K562 (cell line): ENCODE results near the gene FBXO28. TPM values are rescaled to one million over a fixed set of nuclear protein-coding genes. Genes with fewer than 3 reads are reported as not detected.
A peak's percentile ranks its signal among the peaks of the same experiment; 100 is the strongest.

Experiments used
- ETV6 ChIP-seq, 3 experiments: fragments of 150-350 bp in 1 of 3; sonication (generic) in 1 of 3; formaldehyde crosslinking in 1 of 3; IDR thresholded peaks; 2 replicates each; pipeline versions ENCODE4 v1.6.1 to v1.8.0; 2014 to 2022; ENCODE audit warnings: borderline replicate concordance in 2 of 3, low read depth in 2 of 3, antibody characterized with exemption in 1 of 3, low read length in 1 of 3, mild to moderate bottlenecking in 1 of 3, missing genetic modification reagents in 1 of 3
- GABPB1 ChIP-seq: sonication (generic); formaldehyde crosslinking; IDR thresholded peaks from 2 replicates; pipeline ENCODE4 v1.8.0; 2022; ENCODE audit warnings: mild to moderate bottlenecking, missing genetic modification reagents
- KDM5B ChIP-seq: fragments of 200-600 bp; sonication (generic); IDR thresholded peaks from 2 replicates; pipeline ENCODE4 v1.6.1; 2012; ENCODE audit warnings: low read depth, mild to moderate bottlenecking, moderate library complexity, low read length, control low read depth, inconsistent platforms; ENCODE audit not compliant: insufficient replicate concordance
- TBP ChIP-seq: optimal IDR thresholded peaks from 2 replicates; pipeline ENCODE3; 2011; ENCODE audit warnings: low read depth, low read length, improper control_type of control experiment
- ZFP30 ChIP-seq: fragments of 250-450 bp; sonication (Bioruptor Pico); IDR thresholded peaks from 2 replicates; pipeline ENCODE4 v1.8.0; 2022; ENCODE audit warnings: moderate library complexity, mild to moderate bottlenecking, inconsistent platforms, borderline replicate concordance
- polyA plus RNA-seq, 8 experiments: library from polyadenylated mRNA; depleted of rRNA in 4 of 8; stranded (reverse) in 5 of 8; unstranded in 3 of 8; fragments of >200 nt; fragmentation: Nextera tagmentation in 2 of 8; fragmentation: Illumina TruSeq in 1 of 8; extraction: Ambion mirVana in 2 of 8; extraction: Trizol in 1 of 8; gene quantifications; 2 replicates each; pipeline versions ENCODE4 v1.2.1 to v1.2.3, GENCODE V29; 2011 to 2014; ENCODE audit warnings: inconsistent platforms in 1 of 8, missing spikeins in 1 of 8
- total RNA-seq, 7 experiments: library from RNA; depleted of rRNA in 6 of 7; stranded (reverse); fragments of >200 nt in 6 of 7; fragmentation: Illumina TruSeq in 2 of 7; extraction: Trizol in 2 of 7; gene quantifications; 2 replicates each; pipeline versions ENCODE4 v1.2.1 to v1.2.3, GENCODE V29; 2011 to 2021; ENCODE audit warnings: low replicate concordance in 1 of 7
- TF ChIP-seq, protein P1 (sequence below): IDR thresholded peaks from 3 replicates; pipeline ENCODE4 v1.6.1; 2011; ENCODE audit warnings: borderline replicate concordance, mild to moderate bottlenecking; ENCODE audit not compliant: insufficient read length, insufficient read depth
- TF ChIP-seq, protein P2 (sequence below), 2 experiments: fragments of 450-650 bp; formaldehyde crosslinking in 1 of 2; IDR thresholded peaks; 2 replicates each; pipeline versions ENCODE4 v1.4.0 to v1.6.1; 2014 to 2020; ENCODE audit warnings: mild to moderate bottlenecking in 2 of 2, borderline replicate concordance in 1 of 2, low read depth in 1 of 2
- TF ChIP-seq, protein P3 (sequence below): fragments of 450-650 bp; IDR thresholded peaks from 2 replicates; pipeline ENCODE4 v1.7.0; 2016; ENCODE audit warnings: borderline replicate concordance
- TF ChIP-seq, protein P4 (sequence below): fragments of 200-800 bp; sonication (Bioruptor generic); IDR thresholded peaks from 2 replicates; pipeline ENCODE4 v1.6.1; 2017; ENCODE audit warnings: missing genetic modification characterization, missing compliant biosample characterization
- TF ChIP-seq, protein P5 (sequence below): fragments of 450-650 bp; IDR thresholded peaks from 2 replicates; pipeline ENCODE4 v1.6.1; 2016

The FBXO28 gene
- total and polyA plus RNA-seq, 9 of the 15 experiments (the other 6 are each of a cell fraction or from before 2014, with no cell fraction given): 4.1 to 34.8 (median 25.3) TPM

DNA sequence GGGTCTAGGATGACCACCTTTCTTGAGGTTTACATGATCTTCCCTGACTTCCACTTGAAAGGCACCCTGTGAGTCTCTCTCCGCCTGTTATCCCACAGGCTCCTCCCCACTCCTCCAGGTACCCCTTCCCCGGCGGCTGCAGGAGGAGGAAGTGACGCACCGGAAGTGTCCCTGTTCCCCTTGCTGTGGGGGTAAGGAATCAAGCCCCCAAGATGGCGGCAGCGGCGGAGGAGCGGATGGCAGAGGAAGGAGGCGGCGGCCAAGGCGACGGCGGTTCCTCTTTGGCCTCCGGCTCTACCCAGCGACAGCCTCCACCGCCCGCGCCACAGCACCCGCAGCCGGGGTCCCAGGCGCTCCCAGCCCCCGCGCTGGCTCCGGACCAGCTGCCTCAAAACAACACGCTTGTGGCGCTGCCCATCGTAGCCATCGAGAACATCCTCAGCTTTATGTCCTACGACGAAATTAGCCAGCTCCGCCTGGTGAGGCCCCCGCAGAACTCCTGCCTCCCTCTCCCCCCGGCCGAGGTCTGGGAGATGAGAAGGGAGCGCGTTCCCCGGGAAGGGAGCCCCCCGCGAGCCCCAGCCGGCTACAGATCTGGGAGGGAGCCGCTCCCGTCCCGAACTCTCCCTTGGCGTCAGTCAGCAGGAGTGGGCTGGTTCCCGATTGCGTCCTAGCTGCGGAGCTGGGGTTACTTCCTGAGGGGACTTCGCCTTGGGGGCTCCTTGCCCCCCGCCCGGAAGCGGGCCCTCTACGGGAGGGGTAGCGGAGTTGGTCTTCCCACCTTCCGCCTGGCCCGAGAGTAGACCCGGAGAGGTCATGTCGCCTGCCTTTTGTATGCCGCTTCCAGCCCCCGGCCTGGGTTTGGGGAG, at the start of gene FBXO28 (continued):
- TF ChIP-seq, protein P1, sequence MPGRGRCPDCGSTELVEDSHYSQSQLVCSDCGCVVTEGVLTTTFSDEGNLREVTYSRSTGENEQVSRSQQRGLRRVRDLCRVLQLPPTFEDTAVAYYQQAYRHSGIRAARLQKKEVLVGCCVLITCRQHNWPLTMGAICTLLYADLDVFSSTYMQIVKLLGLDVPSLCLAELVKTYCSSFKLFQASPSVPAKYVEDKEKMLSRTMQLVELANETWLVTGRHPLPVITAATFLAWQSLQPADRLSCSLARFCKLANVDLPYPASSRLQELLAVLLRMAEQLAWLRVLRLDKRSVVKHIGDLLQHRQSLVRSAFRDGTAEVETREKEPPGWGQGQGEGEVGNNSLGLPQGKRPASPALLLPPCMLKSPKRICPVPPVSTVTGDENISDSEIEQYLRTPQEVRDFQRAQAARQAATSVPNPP: no peak
- peak; percentile 98 for TF ChIP-seq KDM5B
- TF ChIP-seq ZFP30: no peak
- peak; percentile 99 for TF ChIP-seq GABPB1 (CRISPR knock-in tag)
- peak in 1 of 2 experiments; percentile 60; a peak in 1 of 4 replicates for TF ChIP-seq ETV6 (IDR thresholded peaks at IDR 0.05; ENCODE audit: borderline replicate concordance in 1 of 2, low read depth in 2 of 2, low read length in 1 of 2)
- TF ChIP-seq ETV6 (CRISPR knock-in tag; IDR thresholded peaks at IDR 0.05; ENCODE audit: borderline replicate concordance): no peak
- TF ChIP-seq, protein P2, sequence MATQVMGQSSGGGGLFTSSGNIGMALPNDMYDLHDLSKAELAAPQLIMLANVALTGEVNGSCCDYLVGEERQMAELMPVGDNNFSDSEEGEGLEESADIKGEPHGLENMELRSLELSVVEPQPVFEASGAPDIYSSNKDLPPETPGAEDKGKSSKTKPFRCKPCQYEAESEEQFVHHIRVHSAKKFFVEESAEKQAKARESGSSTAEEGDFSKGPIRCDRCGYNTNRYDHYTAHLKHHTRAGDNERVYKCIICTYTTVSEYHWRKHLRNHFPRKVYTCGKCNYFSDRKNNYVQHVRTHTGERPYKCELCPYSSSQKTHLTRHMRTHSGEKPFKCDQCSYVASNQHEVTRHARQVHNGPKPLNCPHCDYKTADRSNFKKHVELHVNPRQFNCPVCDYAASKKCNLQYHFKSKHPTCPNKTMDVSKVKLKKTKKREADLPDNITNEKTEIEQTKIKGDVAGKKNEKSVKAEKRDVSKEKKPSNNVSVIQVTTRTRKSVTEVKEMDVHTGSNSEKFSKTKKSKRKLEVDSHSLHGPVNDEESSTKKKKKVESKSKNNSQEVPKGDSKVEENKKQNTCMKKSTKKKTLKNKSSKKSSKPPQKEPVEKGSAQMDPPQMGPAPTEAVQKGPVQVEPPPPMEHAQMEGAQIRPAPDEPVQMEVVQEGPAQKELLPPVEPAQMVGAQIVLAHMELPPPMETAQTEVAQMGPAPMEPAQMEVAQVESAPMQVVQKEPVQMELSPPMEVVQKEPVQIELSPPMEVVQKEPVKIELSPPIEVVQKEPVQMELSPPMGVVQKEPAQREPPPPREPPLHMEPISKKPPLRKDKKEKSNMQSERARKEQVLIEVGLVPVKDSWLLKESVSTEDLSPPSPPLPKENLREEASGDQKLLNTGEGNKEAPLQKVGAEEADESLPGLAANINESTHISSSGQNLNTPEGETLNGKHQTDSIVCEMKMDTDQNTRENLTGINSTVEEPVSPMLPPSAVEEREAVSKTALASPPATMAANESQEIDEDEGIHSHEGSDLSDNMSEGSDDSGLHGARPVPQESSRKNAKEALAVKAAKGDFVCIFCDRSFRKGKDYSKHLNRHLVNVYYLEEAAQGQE (IDR thresholded peaks at IDR 0.05; ENCODE audit: borderline replicate concordance): no peak
- TF ChIP-seq, protein P2 (CRISPR knock-in tag; IDR thresholded peaks at IDR 0.05; ENCODE audit: low read depth): peak; percentile 55
- TF ChIP-seq, protein P3, sequence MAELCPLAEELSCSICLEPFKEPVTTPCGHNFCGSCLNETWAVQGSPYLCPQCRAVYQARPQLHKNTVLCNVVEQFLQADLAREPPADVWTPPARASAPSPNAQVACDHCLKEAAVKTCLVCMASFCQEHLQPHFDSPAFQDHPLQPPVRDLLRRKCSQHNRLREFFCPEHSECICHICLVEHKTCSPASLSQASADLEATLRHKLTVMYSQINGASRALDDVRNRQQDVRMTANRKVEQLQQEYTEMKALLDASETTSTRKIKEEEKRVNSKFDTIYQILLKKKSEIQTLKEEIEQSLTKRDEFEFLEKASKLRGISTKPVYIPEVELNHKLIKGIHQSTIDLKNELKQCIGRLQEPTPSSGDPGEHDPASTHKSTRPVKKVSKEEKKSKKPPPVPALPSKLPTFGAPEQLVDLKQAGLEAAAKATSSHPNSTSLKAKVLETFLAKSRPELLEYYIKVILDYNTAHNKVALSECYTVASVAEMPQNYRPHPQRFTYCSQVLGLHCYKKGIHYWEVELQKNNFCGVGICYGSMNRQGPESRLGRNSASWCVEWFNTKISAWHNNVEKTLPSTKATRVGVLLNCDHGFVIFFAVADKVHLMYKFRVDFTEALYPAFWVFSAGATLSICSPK: no peak
- peak; percentile 97 for TF ChIP-seq TBP
- TF ChIP-seq, protein P4, sequence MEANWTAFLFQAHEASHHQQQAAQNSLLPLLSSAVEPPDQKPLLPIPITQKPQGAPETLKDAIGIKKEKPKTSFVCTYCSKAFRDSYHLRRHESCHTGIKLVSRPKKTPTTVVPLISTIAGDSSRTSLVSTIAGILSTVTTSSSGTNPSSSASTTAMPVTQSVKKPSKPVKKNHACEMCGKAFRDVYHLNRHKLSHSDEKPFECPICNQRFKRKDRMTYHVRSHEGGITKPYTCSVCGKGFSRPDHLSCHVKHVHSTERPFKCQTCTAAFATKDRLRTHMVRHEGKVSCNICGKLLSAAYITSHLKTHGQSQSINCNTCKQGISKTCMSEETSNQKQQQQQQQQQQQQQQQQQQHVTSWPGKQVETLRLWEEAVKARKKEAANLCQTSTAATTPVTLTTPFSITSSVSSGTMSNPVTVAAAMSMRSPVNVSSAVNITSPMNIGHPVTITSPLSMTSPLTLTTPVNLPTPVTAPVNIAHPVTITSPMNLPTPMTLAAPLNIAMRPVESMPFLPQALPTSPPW: peak; percentile 93
- TF ChIP-seq, protein P5, sequence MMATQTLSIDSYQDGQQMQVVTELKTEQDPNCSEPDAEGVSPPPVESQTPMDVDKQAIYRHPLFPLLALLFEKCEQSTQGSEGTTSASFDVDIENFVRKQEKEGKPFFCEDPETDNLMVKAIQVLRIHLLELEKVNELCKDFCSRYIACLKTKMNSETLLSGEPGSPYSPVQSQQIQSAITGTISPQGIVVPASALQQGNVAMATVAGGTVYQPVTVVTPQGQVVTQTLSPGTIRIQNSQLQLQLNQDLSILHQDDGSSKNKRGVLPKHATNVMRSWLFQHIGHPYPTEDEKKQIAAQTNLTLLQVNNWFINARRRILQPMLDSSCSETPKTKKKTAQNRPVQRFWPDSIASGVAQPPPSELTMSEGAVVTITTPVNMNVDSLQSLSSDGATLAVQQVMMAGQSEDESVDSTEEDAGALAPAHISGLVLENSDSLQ: peak; percentile 71
